NK-92 treated with Interleukin-12 subunit alpha and Interleukin-12 subunit beta, amount 100 ng/mL, for 24 hours (cell line): ENCODE data around the gene SLC25A36.
"Not testable (repeated sequence)": the region's sequence is repeated elsewhere in the genome, so short reads cannot be mapped to it uniquely, and the experiment has no call there.

Source experiments
- DNase-seq: peaks from one replicate; lab custom pipeline; 2025; lab: John Stamatoyannopoulos, UW

Gene SLC25A36

GRCh38 chr3:140995881-140996280 is 54.2 kb downstream of the SLC25A36 start:
- DNase-seq, result no peak

- DNase-seq, result peak; percentile 10
These were observed 58.5 kb downstream of the SLC25A36 start for GRCh38 chr3:141000027-141000663.

- no peak for DNase-seq
These were observed 59.0 kb downstream of the SLC25A36 start for GRCh38 chr3:141000686-141001085.

DNA sequence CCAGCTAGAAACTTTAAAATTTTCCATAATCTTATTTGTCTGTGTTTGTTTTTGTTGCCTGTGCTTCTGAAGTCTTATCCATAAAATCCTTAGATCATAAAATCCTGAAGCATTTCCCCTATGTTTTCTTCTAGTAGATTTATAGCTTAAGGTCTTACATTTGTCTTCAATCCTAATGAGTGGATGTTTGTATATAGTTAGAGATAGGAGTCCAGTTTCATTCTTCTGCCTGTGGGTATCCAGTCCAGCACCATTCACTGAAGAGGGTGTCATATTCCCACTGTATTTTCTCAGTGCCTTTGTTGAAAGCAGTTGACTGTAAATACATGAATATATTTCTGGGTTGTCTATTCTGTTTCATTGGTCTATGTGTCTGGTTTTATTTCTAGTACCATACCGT is 64.7 kb downstream of the SLC25A36 start:
- DNase-seq, result no peak

GRCh38 chr3:141009496-141009895 is 67.9 kb downstream of the SLC25A36 start:
- no peak for DNase-seq

GRCh38 chr3:141011232-141011996 is 69.8 kb downstream of the SLC25A36 start:
- peak; percentile 39 for DNase-seq

- DNase-seq, result no peak
These were observed 70.3 kb downstream of the SLC25A36 start for GRCh38 chr3:141011997-141012262.

DNA sequence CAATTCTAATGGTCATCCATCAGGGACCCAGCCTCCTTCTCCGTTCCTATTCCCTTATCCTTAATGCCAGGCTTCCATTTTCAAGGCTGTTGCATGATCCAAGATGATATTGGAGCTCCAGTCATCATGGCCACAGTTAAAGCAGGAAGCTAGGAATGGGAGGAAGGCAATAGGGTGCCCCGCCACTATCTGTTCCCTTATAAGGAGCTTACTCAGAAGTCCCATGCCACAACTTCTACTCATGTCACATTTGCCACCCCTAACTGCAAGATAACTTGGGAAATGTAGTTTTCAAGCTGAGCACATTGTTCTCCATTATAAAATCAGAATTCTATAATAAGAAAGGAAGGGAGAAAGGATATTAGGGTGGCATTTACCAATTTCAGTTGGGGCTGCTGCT is 70.9 kb downstream of the SLC25A36 start:
- no peak for DNase-seq

DNA sequence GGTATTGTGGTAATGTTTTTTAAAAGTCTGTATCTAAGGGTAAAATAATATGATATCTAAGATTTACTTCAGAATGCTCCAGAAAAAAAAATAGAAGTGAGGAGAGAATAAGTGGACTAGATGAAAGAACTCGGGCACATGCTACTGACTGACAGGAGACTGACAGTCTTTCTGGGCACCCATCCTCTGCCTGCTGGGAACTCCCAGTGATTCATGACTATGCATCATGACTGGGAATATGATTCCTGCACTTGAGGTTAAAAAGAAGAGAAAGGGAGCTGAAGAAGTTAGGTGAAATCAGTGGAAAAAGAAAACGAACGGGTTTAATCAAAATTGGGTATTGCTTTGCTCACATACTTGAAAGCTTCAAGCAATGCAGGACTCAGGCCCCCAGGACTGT is 73.8 kb downstream of the SLC25A36 start:
- DNase-seq, result no peak

DNA sequence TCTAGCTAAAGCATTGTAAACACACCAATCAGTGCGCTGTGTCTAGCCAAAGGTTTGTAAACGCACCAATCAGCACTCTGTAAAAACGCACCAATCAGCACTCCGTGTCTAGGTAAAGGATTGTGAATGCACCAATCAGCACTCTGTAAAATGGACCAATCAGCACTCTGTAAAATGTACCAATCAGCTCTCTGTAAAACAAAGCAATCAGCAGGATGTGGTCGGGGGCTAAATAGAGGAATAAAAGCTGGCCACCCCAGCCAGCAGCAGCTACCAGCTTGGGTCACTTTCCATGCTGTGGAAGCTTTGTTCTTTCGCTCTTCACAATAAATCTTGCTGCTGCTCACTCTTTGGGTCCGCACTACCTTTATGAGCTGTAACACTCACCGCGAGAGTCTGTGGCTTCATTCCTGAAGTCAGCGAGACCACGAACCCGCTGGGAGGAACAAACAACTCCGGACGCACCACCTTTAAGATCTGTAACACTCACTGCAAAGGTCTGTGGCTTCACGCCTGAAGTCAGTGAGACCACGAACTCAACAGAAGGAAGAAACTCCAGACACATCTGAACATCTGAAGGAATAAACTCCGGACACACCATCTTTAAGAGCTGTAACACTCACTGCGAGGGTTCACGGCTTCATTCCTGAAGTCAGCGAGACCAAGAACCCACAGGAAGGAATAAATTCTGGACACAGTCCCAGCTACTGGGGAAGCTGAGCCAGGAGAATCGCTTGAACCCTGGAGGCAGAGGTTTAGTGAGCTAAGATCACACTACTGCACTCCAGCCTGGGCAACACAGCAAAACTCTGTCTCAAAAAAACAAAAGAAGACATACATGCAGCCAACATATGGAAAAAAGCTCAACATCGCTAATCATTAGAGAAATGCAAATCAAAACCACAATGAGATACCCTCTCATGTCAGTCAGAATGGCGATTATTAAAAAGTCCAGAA is 76.0 kb downstream of the SLC25A36 start:
- not testable (repeated sequence) for DNase-seq

GRCh38 chr3:141019244-141019643 is 77.6 kb downstream of the SLC25A36 start:
- no peak for DNase-seq

DNA sequence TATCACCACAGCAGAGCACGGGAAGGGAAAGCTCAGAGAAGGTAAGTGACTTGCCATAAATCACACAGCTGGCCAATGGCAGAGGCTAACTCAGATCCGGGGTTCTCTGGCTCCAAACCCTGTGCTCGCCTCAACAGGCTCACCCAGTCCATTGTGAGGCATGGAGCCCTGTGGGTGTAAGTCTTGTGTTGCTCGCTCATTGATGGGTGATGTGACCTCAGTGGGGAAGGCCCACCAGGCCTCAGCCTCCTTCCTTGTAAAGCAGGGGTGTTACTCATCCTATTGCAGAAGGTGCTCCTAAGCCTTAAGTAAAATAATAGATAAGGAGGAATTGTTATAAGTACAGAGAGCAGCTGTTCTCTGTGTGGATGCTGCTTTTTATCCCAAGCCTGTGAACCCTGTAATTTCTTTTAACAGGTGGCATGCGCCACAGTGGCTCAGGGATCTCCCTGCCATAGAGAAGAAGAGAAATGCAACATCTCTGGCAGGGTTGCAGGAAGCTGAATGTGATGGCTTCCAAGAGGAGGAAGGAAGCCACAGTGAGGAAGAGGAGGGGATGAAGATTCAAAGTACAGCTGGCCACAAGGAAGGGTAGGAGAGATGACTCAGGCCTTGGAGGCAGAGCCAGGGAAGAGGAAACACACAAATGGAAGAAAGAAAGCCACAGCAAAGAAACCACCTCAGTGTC is 78.7 kb downstream of the SLC25A36 start:
- no peak for DNase-seq

DNA sequence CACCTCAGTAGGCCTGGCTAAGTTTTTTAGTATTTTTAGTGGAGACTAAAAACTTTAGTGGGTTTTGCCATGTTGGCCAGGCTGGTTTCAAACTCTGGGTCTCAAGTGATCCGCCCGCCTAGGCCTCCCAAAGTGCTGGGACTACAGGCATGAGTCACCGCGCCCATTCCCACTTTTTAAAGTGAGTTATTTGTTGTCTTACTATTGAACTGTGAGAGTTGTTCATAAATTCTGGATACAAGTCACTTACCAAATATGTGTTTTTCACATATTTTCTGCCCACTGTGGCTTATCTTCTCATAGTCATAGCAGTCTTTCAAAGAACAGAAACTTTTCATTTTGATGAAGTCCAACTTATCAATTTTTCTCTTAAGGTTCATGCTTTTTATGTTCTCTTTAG is 79.6 kb downstream of the SLC25A36 start:
- DNase-seq, result no peak
